Right lobe of liver (tissue), 4 donors: ENCODE data around the gene EFCAB5.

Experiments
- POLR2A ChIP-seq: fragments of 450-650 bp; IDR thresholded peaks from one replicate; pipeline ENCODE4 v1.6.1; 2017; ENCODE audit warnings: antibody characterized with exemption, mild to moderate bottlenecking
- TF ChIP-seq, protein P1 (sequence below), 4 donors: fragments of 200-600 bp in 3 of 4; fragments of 450-650 bp in 1 of 4; IDR thresholded peaks; one replicate each; pipeline versions ENCODE4 v1.5.1 to v1.8.0; 2016 to 2022; ENCODE audit warnings: antibody characterized with exemption in 4 of 4, mild to moderate bottlenecking in 2 of 4
- donor health status: DM: no; HTN: no; CAD: no.
- donor health status: DM: no; HTN: no; CAD: no.
- donor health status: DM: no; HTN: yes; CAD: no.

DNA sequence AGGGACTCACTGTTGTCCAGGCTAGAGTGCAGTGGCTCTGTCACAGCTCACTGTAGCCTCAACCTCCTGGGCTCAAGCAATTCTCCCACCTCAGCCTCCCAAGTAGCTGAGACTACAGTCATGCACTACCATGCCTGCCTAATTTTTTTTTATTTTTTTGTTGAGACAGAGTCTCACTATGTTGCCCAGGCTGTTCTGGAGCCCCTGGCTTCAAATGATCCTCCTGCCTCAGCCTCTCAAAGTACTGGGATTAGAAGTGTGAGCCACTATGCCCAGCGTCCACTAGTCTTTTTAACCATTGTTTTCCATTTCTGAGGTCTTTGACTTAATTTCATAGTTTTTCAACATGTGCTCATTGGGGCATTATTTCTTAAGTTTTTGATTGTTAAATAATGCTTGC lies 188.7 kb downstream of the EFCAB5 start:
- TF ChIP-seq, protein P1, sequence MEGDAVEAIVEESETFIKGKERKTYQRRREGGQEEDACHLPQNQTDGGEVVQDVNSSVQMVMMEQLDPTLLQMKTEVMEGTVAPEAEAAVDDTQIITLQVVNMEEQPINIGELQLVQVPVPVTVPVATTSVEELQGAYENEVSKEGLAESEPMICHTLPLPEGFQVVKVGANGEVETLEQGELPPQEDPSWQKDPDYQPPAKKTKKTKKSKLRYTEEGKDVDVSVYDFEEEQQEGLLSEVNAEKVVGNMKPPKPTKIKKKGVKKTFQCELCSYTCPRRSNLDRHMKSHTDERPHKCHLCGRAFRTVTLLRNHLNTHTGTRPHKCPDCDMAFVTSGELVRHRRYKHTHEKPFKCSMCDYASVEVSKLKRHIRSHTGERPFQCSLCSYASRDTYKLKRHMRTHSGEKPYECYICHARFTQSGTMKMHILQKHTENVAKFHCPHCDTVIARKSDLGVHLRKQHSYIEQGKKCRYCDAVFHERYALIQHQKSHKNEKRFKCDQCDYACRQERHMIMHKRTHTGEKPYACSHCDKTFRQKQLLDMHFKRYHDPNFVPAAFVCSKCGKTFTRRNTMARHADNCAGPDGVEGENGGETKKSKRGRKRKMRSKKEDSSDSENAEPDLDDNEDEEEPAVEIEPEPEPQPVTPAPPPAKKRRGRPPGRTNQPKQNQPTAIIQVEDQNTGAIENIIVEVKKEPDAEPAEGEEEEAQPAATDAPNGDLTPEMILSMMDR (IDR thresholded peaks at IDR 0.05) = no peak
- no peak for TF ChIP-seq POLR2A
